Suppressor macrophage treated with lipopolysaccharide for 1 hour (primary cell): ENCODE results near the gene SMTNL1.

Experiments used
- DNase-seq, 3 donors: peaks; one replicate each; pipeline ENCODE4 v3.0.0-alpha.2; 2020 to 2022

Gene SMTNL1

GRCh38 chr11:57597916-57598830, 60.8 kb downstream of the SMTNL1 start:
- DNase-seq, result peak; percentile 43 to 73 (median 67)

- no peak for DNase-seq
These were observed 61.4 kb downstream of the SMTNL1 start for GRCh38 chr11:57598831-57599155.

- DNase-seq, result no peak
These were observed 62.0 kb downstream of the SMTNL1 start for GRCh38 chr11:57599381-57599780.
